H1 (cell line): ENCODE measurements around the gene IQCM. TPM values are rescaled to one million over a fixed set of nuclear protein-coding genes. Genes with fewer than 3 reads are reported as not detected.

Source experiments
- GABPA ChIP-seq: IDR thresholded peaks from 2 replicates; pipeline ENCODE4 v1.6.1; 2011; ENCODE audit warnings: mild to moderate bottlenecking, low read length, moderate library complexity, borderline replicate concordance; ENCODE audit not compliant: insufficient read depth
- GTF2F1 ChIP-seq: IDR thresholded peaks from 2 replicates; pipeline ENCODE4 v1.6.1; 2012; ENCODE audit warnings: low read depth, low read length, improper control_type of control experiment, borderline replicate concordance
- NRF1 ChIP-seq: IDR thresholded peaks from 2 replicates; pipeline ENCODE4 v1.6.1; 2011; ENCODE audit warnings: mild to moderate bottlenecking, low read depth, low read length, improper control_type of control experiment
- polyA plus RNA-seq, 7 experiments: library from polyadenylated mRNA; depleted of rRNA in 3 of 7; stranded (reverse) in 5 of 7; unstranded in 2 of 7; fragments of >200 nt in 5 of 7; fragments of 200-250 nt in 2 of 7; gene quantifications; 1 replicate in 5 of 7; 2 replicates in 1 of 7; 4 replicates in 1 of 7; pipeline versions ENCODE4 v1.2.1 to v1.2.3, GENCODE V29; 2011 to 2013; ENCODE audit warnings: missing spikeins in 2 of 7, mixed read lengths in 2 of 7
- total RNA-seq: library from RNA; stranded (reverse); fragmentation: NEBNext Ultra II Directional; extraction: Animal tissue kit (Norgen Biotek cat#: 25700); gene quantifications from 2 replicates; pipeline ENCODE4 v1.2.1, GENCODE V29; 2021

Gene IQCM
- total and polyA plus RNA-seq, 2 of the 8 experiments (the other 6 are each of a cell fraction or from before 2014, with no cell fraction given) = not detected

GRCh38 chr4:149349541-149349940, 466.1 kb downstream of the IQCM start (continued):
- TF ChIP-seq GABPA = no peak
- TF ChIP-seq NRF1 = no peak
- no peak for TF ChIP-seq GTF2F1
